Measurements from ENCODE around the gene ARF1. TPM values are rescaled to one million over a fixed set of nuclear protein-coding genes. Genes with fewer than 3 reads are reported as not detected.

Gene ARF1
- total and polyA plus RNA-seq, 2 of the 13 experiments (the other 11 are each of a cell fraction or from before 2014, with no cell fraction given) = 186 to 327 TPM

DNA sequence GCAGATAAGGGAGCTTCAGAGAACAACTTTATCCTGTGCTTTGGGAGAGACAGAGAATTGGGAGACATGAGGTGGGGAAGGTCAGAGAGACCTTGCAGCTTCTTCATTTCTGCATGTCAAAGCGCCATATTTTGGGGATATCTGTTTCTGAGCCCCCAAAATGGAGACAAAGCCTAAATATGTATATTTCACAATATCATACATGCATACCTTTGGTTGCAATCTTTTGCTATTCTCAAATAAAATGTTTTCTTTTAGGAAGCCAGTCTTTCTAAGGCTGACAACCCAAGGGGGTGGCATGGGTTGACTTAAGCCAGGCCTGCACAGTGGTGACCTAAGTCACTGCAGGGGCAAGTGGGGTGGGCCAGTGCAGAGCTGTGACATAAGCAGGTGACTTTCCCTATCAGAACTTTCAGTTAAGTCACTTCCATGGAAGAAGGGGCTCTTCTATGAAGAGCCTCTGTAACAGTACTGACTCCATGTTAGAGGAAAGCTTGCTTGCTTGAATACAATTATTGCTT is 40.5 kb downstream of the ARF1 start:
- Histone ChIP-seq H3K4me2 (ENCODE audit: low read depth, low read length) (no peak overlapping the region), H4K20me1 (ENCODE audit: insufficient read depth, low read length) (no peaks in the 10 kb centered on the region), H3K4me1 (ENCODE audit: insufficient read depth, low read length) (peaks cover 14% of the 10 kb centered on the region), H3K9me3 (ENCODE audit: low read length) (peaks cover 8% of the 10 kb centered on the region), H3K27me3 (ENCODE audit: control insufficient read depth in 1 of 2, insufficient read depth in 2 of 2, low read length in 2 of 2) (no peaks in the 10 kb centered on the region), H2AFZ (ENCODE audit: low read length) (no peak overlapping the region), H3K79me2 (ENCODE audit: insufficient read depth, low read length) (no peaks in the 10 kb centered on the region), H3K27ac (ENCODE audit: extremely low read length, insufficient read depth, low read length) (no peak overlapping the region), H3K4me3 (replicated peaks in 1 of 3; ENCODE audit: insufficient read depth in 1 of 3, low read depth in 2 of 3, low read length in 3 of 3) (no peak overlapping the region), H3K36me3 (replicated peaks in 1 of 2; ENCODE audit: control insufficient read depth in 1 of 2, insufficient read depth in 2 of 2, low read length in 2 of 2) (no peaks in the 10 kb centered on the region), H3K9ac (ENCODE audit: insufficient read depth, low read depth, low read length) (no peak overlapping the region)
- DNase-seq (ENCODE audit: low spot score) (no peak), ATAC-seq (peak; percentile 41; the same call in 1 of the 3 replicates), FAIRE-seq (no peak)
- TF ChIP-seq, protein P1, sequence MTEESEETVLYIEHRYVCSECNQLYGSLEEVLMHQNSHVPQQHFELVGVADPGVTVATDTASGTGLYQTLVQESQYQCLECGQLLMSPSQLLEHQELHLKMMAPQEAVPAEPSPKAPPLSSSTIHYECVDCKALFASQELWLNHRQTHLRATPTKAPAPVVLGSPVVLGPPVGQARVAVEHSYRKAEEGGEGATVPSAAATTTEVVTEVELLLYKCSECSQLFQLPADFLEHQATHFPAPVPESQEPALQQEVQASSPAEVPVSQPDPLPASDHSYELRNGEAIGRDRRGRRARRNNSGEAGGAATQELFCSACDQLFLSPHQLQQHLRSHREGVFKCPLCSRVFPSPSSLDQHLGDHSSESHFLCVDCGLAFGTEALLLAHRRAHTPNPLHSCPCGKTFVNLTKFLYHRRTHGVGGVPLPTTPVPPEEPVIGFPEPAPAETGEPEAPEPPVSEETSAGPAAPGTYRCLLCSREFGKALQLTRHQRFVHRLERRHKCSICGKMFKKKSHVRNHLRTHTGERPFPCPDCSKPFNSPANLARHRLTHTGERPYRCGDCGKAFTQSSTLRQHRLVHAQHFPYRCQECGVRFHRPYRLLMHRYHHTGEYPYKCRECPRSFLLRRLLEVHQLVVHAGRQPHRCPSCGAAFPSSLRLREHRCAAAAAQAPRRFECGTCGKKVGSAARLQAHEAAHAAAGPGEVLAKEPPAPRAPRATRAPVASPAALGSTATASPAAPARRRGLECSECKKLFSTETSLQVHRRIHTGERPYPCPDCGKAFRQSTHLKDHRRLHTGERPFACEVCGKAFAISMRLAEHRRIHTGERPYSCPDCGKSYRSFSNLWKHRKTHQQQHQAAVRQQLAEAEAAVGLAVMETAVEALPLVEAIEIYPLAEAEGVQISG (CRISPR knock-in tag; IDR thresholded peaks at IDR 0.05) = no peak
- no peak for TF ChIP-seq NR2F6 (IDR thresholded peaks at IDR 0.05)
- TF ChIP-seq NR2F6 (CRISPR knock-in tag; IDR thresholded peaks at IDR 0.05) = peak; percentile 37; the same call in 1 of the 2 replicates
- no peak for TF ChIP-seq GLI4 (CRISPR knock-in tag; IDR thresholded peaks at IDR 0.05; ENCODE audit: borderline replicate concordance)
- TF ChIP-seq ZNF772 (CRISPR knock-in tag; IDR thresholded peaks at IDR 0.05) = no peak
- TF ChIP-seq, protein P2, sequence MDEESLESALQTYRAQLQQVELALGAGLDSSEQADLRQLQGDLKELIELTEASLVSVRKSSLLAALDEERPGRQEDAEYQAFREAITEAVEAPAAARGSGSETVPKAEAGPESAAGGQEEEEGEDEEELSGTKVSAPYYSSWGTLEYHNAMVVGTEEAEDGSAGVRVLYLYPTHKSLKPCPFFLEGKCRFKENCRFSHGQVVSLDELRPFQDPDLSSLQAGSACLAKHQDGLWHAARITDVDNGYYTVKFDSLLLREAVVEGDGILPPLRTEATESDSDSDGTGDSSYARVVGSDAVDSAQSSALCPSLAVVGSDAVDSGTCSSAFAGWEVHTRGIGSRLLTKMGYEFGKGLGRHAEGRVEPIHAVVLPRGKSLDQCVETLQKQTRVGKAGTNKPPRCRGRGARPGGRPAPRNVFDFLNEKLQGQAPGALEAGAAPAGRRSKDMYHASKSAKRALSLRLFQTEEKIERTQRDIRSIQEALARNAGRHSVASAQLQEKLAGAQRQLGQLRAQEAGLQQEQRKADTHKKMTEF (CRISPR knock-in tag; IDR thresholded peaks at IDR 0.05) = 0 out of 2 replicates have a peak, but pooled peaks have one; percentile 6
- peak; percentile 47 to 66; a peak in 2 of 4 replicates for TF ChIP-seq NR2F1 (CRISPR knock-in tag; IDR thresholded peaks at IDR 0.05)
- no peak for TF ChIP-seq MEIS2 (CRISPR knock-in tag; IDR thresholded peaks at IDR 0.05)
- TF ChIP-seq TCF7 (IDR thresholded peaks at IDR 0.05; ENCODE audit: low read depth) = no peak
- peak; percentile 34; the same call in 1 of the 2 replicates for TF ChIP-seq CEBPB (IDR thresholded peaks at IDR 0.05; ENCODE audit: borderline replicate concordance, low read depth, low read length)
- TF ChIP-seq HNRNPLL (IDR thresholded peaks at IDR 0.05; ENCODE audit: low read depth, low read length, poor library complexity, severe bottlenecking) = no peak
- no peak for TF ChIP-seq ZNF570 (CRISPR knock-in tag; IDR thresholded peaks at IDR 0.05; ENCODE audit: borderline replicate concordance)
- TF ChIP-seq RARA (CRISPR knock-in tag; IDR thresholded peaks at IDR 0.05) = no peak
- no peak for TF ChIP-seq NFYB (CRISPR knock-in tag; IDR thresholded peaks at IDR 0.05)
- no peak for TF ChIP-seq ZKSCAN1 (IDR thresholded peaks at IDR 0.05; ENCODE audit: low read length)
- in situ Hi-C loops (cut with HindIII; ENCODE audit: extremely low pct_ligation_motif_present, low pct_unique_long_range_greater_than_20kb) (no loop called here), intact Hi-C loops (cut with micrococcal nuclease; ENCODE audit: unreplicated experiment) (no loop called here)
- POLR2A ChIA-PET = interaction anchor here (0.9 to 3.7 kb wide), 3 partner anchors 13 to 42 kb away, joined by 4 to 12 read pairs (median 11); partner anchors contain the start of gene IBA57
- CTCF ChIA-PET (ENCODE audit: low intra/inter-chr PET ratio, low total read pairs) = no interaction called here
- no TSS peak for BruUV-seq (replicated peaks)
- 0% methylated on average over 1 of the region's 1 CpG for WGBS (ENCODE audit: low lambda C conversion rate)
